CD4-positive, alpha-beta T cell treated with Interleukin-2 at 100 ng/mL for 4 hours (primary cell): ENCODE measurements around the gene PLCL2.

Experiments used
- DNase-seq: peaks from one replicate; pipeline ENCODE4 v3.0.0-alpha.2; 2020; ENCODE audit warnings: low spot score

The PLCL2 gene

GRCh38 chr3:17013571-17013970 lies 128.8 kb downstream of the PLCL2 start:
- no peak for DNase-seq

GRCh38 chr3:17014284-17014683 lies 129.5 kb downstream of the PLCL2 start:
- DNase-seq: no peak

- no peak for DNase-seq
These were observed 130.0 kb downstream of the PLCL2 start for GRCh38 chr3:17014709-17015108.

- no peak for DNase-seq
These were observed 136.9 kb downstream of the PLCL2 start for GRCh38 chr3:17021614-17022013.

GRCh38 chr3:17023006-17023664 lies 138.4 kb downstream of the PLCL2 start:
- peak; percentile 72 for DNase-seq

- DNase-seq: peak; percentile 12
These were observed 140.9 kb downstream of the PLCL2 start for GRCh38 chr3:17025594-17026139.

GRCh38 chr3:17027318-17027717 lies 142.6 kb downstream of the PLCL2 start:
- no peak for DNase-seq

- no peak for DNase-seq
These were observed 143.6 kb downstream of the PLCL2 start for GRCh38 chr3:17028363-17028762.

GRCh38 chr3:17030438-17030837 lies 145.7 kb downstream of the PLCL2 start:
- no peak for DNase-seq

- no peak for DNase-seq
These were observed 146.3 kb downstream of the PLCL2 start for GRCh38 chr3:17030956-17031652.

- no peak for DNase-seq
These were observed 147.8 kb downstream of the PLCL2 start for GRCh38 chr3:17032407-17033034.

GRCh38 chr3:17033516-17034168 lies 148.9 kb downstream of the PLCL2 start:
- DNase-seq: peak; percentile 35

- DNase-seq: no peak
These were observed 150.3 kb downstream of the PLCL2 start for GRCh38 chr3:17035033-17035432.

- DNase-seq: no peak
These were observed 151.2 kb downstream of the PLCL2 start for GRCh38 chr3:17035966-17036365.

GRCh38 chr3:17038141-17038540 lies 153.4 kb downstream of the PLCL2 start:
- no peak for DNase-seq

GRCh38 chr3:17038900-17039553 lies 154.3 kb downstream of the PLCL2 start:
- no peak for DNase-seq

GRCh38 chr3:17039594-17039993 lies 154.8 kb downstream of the PLCL2 start:
- DNase-seq: peak; percentile 70

GRCh38 chr3:17040322-17040989 lies 155.7 kb downstream of the PLCL2 start:
- no peak for DNase-seq

GRCh38 chr3:17040990-17041377 lies 156.2 kb downstream of the PLCL2 start:
- DNase-seq: no peak

GRCh38 chr3:17044855-17045254 lies 160.1 kb downstream of the PLCL2 start:
- no peak for DNase-seq

GRCh38 chr3:17045705-17046104 lies 160.9 kb downstream of the PLCL2 start:
- DNase-seq: no peak
